Stimulated activated CD4-positive, alpha-beta T cell treated with anti-CD3 and anti-CD28 coated beads, Interleukin-1b, Interleukin-23, amount 100 ng/mL, for 48 hours (primary cell): ENCODE results near the gene AATF.

Experiments used
- DNase-seq: peaks from one replicate; pipeline ENCODE4 v3.0.0-alpha.2; 2020

The AATF gene

GRCh38 chr17:36948717-36949460, at the start of gene AATF:
AATF (plus strand) TSS chr17:36948954; CDS start chr17:36949126, 172 bp downstream.
- DNase-seq: peak; percentile 96

- DNase-seq: no peak
These were observed 49.2 kb upstream of the AATF start for GRCh38 chr17:36899250-36900159.

- DNase-seq: no peak
These were observed 48.6 kb upstream of the AATF start for GRCh38 chr17:36900160-36900512.

- DNase-seq: no peak
These were observed 47.2 kb upstream of the AATF start for GRCh38 chr17:36901506-36901905.

- no peak for DNase-seq
These were observed 41.3 kb upstream of the AATF start for GRCh38 chr17:36907407-36907806.

- DNase-seq: no peak
These were observed 38.2 kb upstream of the AATF start for GRCh38 chr17:36910513-36910912.

- DNase-seq: no peak
These were observed 37.8 kb upstream of the AATF start for GRCh38 chr17:36911001-36911400.

- DNase-seq: no peak
These were observed 35.6 kb upstream of the AATF start for GRCh38 chr17:36913132-36913531.

GRCh38 chr17:36918211-36918691, 30.5 kb upstream of the AATF start:
- no peak for DNase-seq

GRCh38 chr17:36919407-36919968, 29.3 kb upstream of the AATF start:
- DNase-seq: no peak

- DNase-seq: no peak
These were observed 28.4 kb upstream of the AATF start for GRCh38 chr17:36920032-36921005.

GRCh38 chr17:36921095-36921851, 27.5 kb upstream of the AATF start:
- peak; percentile 86 for DNase-seq

- no peak for DNase-seq
These were observed 26.6 kb upstream of the AATF start for GRCh38 chr17:36922175-36922574.

- no peak for DNase-seq
These were observed 24.9 kb upstream of the AATF start for GRCh38 chr17:36923814-36924221.

- DNase-seq: no peak
These were observed 22.5 kb upstream of the AATF start for GRCh38 chr17:36926226-36926625.

GRCh38 chr17:36926701-36927100, 22.1 kb upstream of the AATF start:
- DNase-seq: no peak

- DNase-seq: no peak
These were observed 20.0 kb upstream of the AATF start for GRCh38 chr17:36928471-36929345.

GRCh38 chr17:36929851-36930582, 18.7 kb upstream of the AATF start:
- DNase-seq: no peak

GRCh38 chr17:36930583-36930900, 18.2 kb upstream of the AATF start:
- no peak for DNase-seq

- no peak for DNase-seq
These were observed 17.6 kb upstream of the AATF start for GRCh38 chr17:36931096-36931696.
